GM10266 (cell line): ENCODE results near the gene CTAGE1.

ENCODE experiments used
- DNase-seq: peaks from one replicate; pipeline ENCODE4 v3.0.0; 2012; ENCODE audit errors: extremely low spot score
- CTCF ChIP-seq: IDR thresholded peaks from 2 replicates; pipeline ENCODE4 v1.5.1; 2012; ENCODE audit warnings: mild to moderate bottlenecking, low read depth; ENCODE audit not compliant: control insufficient read depth, insufficient read depth; ENCODE audit errors: missing control alignments

The CTAGE1 gene

GRCh38 chr18:22447792-22448191 lies 30.1 kb upstream of the CTAGE1 start:
- no peak for TF ChIP-seq CTCF
- no peak for DNase-seq

- no peak for DNase-seq
- no peak for TF ChIP-seq CTCF
Measured at GRCh38 chr18:22446911-22447310, 29.2 kb upstream of the CTAGE1 start.

- DNase-seq, result no peak
- TF ChIP-seq CTCF, result no peak
Measured at GRCh38 chr18:22446325-22446724, 28.6 kb upstream of the CTAGE1 start.

GRCh38 chr18:22441638-22442037 lies 23.9 kb upstream of the CTAGE1 start:
- no peak for DNase-seq

GRCh38 chr18:22439447-22439846 lies 21.7 kb upstream of the CTAGE1 start:
- no peak for DNase-seq
- TF ChIP-seq CTCF, result no peak

More at GRCh38 chr18:22441638-22442037, 23.9 kb upstream of the CTAGE1 start:
- no peak for TF ChIP-seq CTCF

GRCh38 chr18:22436136-22436535 lies 18.4 kb upstream of the CTAGE1 start:
- no peak for DNase-seq
- no peak for TF ChIP-seq CTCF

- TF ChIP-seq CTCF, result no peak
- DNase-seq, result no peak
Measured at GRCh38 chr18:22434973-22435608, 17.4 kb upstream of the CTAGE1 start.
